ENCODE data around the gene SYCE1. TPM values are rescaled to one million over a fixed set of nuclear protein-coding genes. Genes with fewer than 3 reads are reported as not detected.

The SYCE1 gene
- total and polyA plus RNA-seq, 2 of the 4 experiments (the other 2 are of a cell fraction), result not detected

GRCh38 chr10:133611079-133611478, 45.7 kb upstream of the SYCE1 start:
- Histone ChIP-seq H2AK5ac (ENCODE audit: low read depth, low read length) (no peak overlapping the region), H3K4me2 (ENCODE audit: low read depth, low read length) (no peak overlapping the region), H2AFZ (replicated peaks; ENCODE audit: low read length, poor library complexity) (no peak overlapping the region), H3K79me1 (ENCODE audit: low read depth in 1 of 2, low read length in 2 of 2) (no peaks in the 10 kb centered on the region), H4K8ac (ENCODE audit: low read depth in 2 of 2, low read length in 2 of 2) (no peak overlapping the region), H4K91ac (ENCODE audit: insufficient read depth, low read depth, low read length) (no peak overlapping the region), H3K56ac (ENCODE audit: extremely low read depth, insufficient read depth, low read length) (no peak overlapping the region), H3K23ac (ENCODE audit: low read depth, low read length) (no peak overlapping the region), H2BK5ac (ENCODE audit: low read depth, low read length, poor library complexity, severe bottlenecking) (no peak overlapping the region), H3K27me3 (ENCODE audit: control insufficient read depth, insufficient read depth, low read length) (no peaks in the 10 kb centered on the region), H2AK9ac (replicated peaks; ENCODE audit: low read depth, low read length, poor library complexity) (no peak overlapping the region), H3K4me1 (ENCODE audit: control insufficient read depth, insufficient read depth, low read length) (no peaks in the 10 kb centered on the region), H3K4ac (ENCODE audit: low read depth, low read length) (no peak overlapping the region), H4K20me1 (ENCODE audit: insufficient read depth, low read length) (no peaks in the 10 kb centered on the region), H3K27ac (ENCODE audit: insufficient read depth, low read length) (no peak overlapping the region), H3K36me3 (ENCODE audit: control insufficient read depth, insufficient read depth, low read length) (no peaks in the 10 kb centered on the region), H4K5ac (ENCODE audit: low read depth, low read length) (no peak overlapping the region), H3K4me3 (ENCODE audit: insufficient read depth, low read depth, low read length) (no peak overlapping the region), H2BK15ac (ENCODE audit: low read depth, low read length) (no peak overlapping the region), H3K14ac (replicated peaks; ENCODE audit: low read depth, low read length) (no peak overlapping the region), H2BK20ac (ENCODE audit: low read depth, low read length) (no peak overlapping the region), H3K18ac (ENCODE audit: low read depth, low read length) (no peak overlapping the region), H3K9me3 (ENCODE audit: control insufficient read depth, insufficient read depth, low read length) (peaks cover 1% of the 10 kb centered on the region; the same call in 1 of the 2 replicates), H3K9me1 (ENCODE audit: insufficient read depth, low read length) (no peaks in the 10 kb centered on the region), H2BK120ac (ENCODE audit: low read depth, low read length) (no peak overlapping the region), H3K9ac (ENCODE audit: low read depth, low read length) (no peak overlapping the region)
- dilution Hi-C loops (cut with HindIII; ENCODE audit: low sequenced_read_pairs, unreplicated experiment) (no loop called here), in situ Hi-C loops (cut with MboI; ENCODE audit: low sequenced_read_pairs) (no loop called here), intact Hi-C loops (cut with micrococcal nuclease) (no loop called here)
- DNase-seq (no peak), ATAC-seq (ENCODE audit: low read depth) (no peak)
- ChIA-PET POLR2A (ENCODE audit: unreplicated experiment) (no interaction called here), CTCF (no interaction called here)
- no TSS peak for BruUV-seq (replicated peaks)
- WGBS, 2 experiments (ENCODE audit: extremely low coverage in 2 of 2, insufficient read length in 1 of 2), result no CpG with 5 or more reads among the region's 4 CpGs
- TF ChIP-seq CEBPB (IDR thresholded peaks at IDR 0.05; ENCODE audit: low read depth, low read length) (no peak), RFX5 (IDR thresholded peaks at IDR 0.05; ENCODE audit: low read depth, low read length) (no peak), SMC3 (IDR thresholded peaks at IDR 0.05; ENCODE audit: low read depth, low read length) (no peak), RCOR1 (IDR thresholded peaks at IDR 0.05; ENCODE audit: insufficient replicate concordance, low read length) (no peak), NFE2L2 (IDR thresholded peaks at IDR 0.05; ENCODE audit: low read depth, low read length) (no peak)
